ENCODE data around the gene PIP5K1A.

GRCh38 chr1:151266315-151266714, 68.0 kb downstream of the PIP5K1A start:
- TF ChIP-seq EGR1 (IDR thresholded peaks at IDR 0.05) (no peak), CEBPB (IDR thresholded peaks at IDR 0.05) (no peak), REST (IDR thresholded peaks at IDR 0.05; ENCODE audit: low read depth) (no peak), YY1 (IDR thresholded peaks at IDR 0.05; ENCODE audit: low read depth) (no peak)
